Measurements from ENCODE around the gene PIK3C2G. TPM values are rescaled to one million over a fixed set of nuclear protein-coding genes. Genes with fewer than 3 reads are reported as not detected.
"Not testable (repeated sequence)": the region's sequence is repeated elsewhere in the genome, so short reads cannot be mapped to it uniquely, and the experiment has no call there.

PIK3C2G gene
- total RNA-seq, 2 experiments from 2014 or later, result not detected

DNA sequence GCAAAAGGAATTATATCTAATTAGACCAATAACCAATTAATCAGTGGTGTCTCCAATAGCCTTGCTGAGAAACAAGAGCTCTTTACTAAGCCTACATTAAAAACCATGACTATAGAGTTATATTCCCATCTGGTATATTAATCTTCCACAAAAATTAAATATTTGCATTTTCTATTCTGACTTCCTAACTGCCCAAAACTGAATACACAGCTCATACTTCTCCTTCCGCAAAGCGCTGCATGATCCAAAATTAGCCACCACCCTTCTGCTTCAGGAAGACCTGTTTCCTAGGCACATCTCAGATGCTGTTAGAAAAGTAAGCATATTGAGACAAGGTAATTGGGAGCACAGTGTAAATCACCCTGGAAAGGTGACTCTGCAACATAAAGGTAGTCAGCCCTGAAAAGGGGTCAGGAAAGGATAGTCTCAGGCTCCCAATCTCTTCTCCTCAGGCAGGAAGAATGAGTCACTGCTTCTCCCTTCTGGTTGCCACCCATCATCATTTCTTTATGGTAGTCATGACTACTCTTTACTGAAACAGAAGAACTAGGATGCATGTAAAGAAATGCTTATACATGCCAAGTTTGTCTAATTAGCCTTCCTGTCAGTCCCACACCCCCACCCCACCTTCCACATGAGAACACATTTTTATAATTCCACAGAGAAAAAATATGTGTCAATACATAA is 422.2 kb downstream of the PIK3C2G start:
- CTCF ChIA-PET, result no interaction called here
- POLR2A ChIA-PET, result no interaction called here

DNA sequence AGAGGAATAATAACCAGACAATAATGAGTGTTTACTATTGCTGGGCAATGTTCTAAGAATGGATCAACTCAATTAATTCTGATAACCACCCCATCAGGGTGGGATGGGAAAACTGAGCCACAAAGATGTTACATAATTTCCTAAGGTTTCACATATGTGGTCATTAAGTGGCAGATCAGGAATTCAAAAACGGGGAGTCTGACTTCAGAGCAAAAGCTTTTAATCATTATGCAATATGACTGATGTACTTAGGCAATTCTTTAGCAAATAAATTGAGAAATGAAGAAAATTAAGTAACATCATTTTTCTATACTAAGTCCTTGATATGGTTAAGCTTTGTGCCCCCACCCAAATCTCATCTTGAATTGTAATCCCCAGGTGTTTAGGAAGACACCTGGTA is 423.1 kb downstream of the PIK3C2G start:
- CTCF ChIA-PET, result no interaction called here
- POLR2A ChIA-PET, result no interaction called here

DNA sequence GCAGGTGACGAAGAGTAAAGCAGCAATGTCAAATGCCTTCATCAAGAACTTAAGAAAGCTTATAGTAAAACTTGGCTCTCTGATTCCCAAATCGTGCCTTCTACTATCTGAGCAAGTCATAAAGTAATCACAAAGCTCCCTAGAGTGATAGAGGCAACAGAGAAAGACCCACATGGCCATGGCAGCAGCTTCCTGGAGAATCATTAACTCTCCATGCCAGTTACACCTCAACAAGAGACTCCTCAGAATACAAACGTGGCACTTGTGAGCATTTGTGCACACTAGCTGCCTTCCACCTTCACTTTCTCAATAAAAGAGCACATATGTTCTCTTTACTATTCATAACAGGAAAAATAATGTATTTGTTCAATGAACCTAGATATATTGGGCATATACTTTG is 428.5 kb downstream of the PIK3C2G start:
- POLR2A ChIA-PET, result no interaction called here
- CTCF ChIA-PET, result no interaction called here

DNA sequence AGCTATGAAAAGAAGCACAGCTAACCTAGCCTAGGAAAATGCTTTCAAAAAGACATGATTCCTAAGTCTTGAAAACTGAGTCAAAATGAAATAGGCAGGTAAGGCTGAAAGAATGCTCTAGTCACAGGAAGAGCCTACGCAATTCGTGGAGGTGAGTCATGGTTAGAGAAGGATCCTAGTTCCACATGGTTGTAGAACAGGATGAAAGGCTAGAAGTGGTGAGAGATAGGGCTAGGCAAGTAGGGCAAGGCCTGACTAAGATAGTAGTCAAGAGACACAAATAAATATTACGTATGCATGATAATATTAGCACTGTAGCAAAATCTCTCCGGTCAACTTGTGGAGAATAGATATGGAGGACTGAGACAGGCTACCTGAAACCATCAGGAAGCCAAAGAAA is 429.3 kb downstream of the PIK3C2G start:
- POLR2A ChIA-PET, result no interaction called here
- CTCF ChIA-PET, result no interaction called here

DNA sequence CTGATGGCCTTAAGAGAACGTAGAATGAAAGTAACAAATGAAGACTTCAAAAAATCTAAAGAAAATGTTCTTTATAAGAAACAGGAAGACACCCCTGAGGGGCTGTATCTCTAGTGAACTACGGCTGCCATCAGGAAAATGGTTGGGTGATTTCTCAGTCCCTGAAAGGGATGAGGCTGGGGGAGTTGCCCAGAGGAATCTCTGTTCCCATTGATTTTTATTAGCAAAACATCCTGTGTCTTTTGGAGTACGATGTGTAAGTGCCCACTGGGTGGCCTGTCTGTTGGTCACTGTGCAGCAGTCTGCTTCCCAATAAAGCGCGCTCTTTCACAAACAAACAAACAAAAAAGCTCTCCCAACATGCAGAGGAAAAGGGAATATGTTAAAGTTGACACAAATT is 432.7 kb downstream of the PIK3C2G start:
- CTCF ChIA-PET, POLR2A ChIA-PET: not testable (repeated sequence)

DNA sequence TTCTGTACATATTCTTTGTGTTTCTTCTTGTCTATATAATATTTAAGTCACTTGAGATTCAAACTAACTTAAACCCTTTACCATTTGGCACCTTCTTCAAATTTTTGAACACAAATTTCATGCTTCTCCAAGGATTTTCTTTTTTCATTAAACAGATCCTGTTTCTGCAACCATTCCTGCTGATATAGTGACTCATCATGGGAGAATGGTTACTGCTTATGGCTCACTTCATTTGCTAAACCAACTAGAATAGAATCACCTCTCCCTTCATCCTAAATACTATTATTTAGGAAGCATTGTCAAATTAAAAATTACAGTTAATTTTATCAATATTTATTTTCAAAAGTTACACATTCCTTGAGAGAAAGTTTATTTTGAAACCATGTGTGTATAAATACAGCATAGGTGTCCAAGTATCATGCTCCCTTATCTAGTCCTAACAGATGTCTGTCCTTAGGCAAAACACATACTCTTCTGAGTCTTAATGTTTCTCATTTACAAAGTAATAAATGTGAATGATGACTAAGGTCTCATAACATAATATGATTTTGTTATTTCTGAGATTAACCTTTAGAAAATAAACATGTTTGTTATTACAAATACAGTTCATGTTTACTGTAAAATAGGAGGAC is 435.8 kb downstream of the PIK3C2G start:
- ChIA-PET POLR2A (no interaction called here), CTCF (no interaction called here)

Other genes starting within 250 kb of the PIK3C2G start
- gene RERGL, start 171.3 kb upstream of the PIK3C2G start, total RNA-seq, result not detected

Data from activated CD8-positive, alpha-beta memory T cell treated with anti-CD3 and anti-CD28 coated beads for 36 hours (primary cell).